NT2/D1 (cell line): ENCODE data around the gene TBL3.

Experiments used
- SUZ12 ChIP-seq: IDR thresholded peaks from 2 replicates; pipeline ENCODE4 v1.6.1; 2011; ENCODE audit not compliant: insufficient read length, insufficient read depth; ENCODE audit errors: extremely low read depth
- YY1 ChIP-seq: IDR thresholded peaks from 2 replicates; pipeline ENCODE4 v1.6.1; 2011; ENCODE audit not compliant: insufficient read length, insufficient read depth
- ZNF274 ChIP-seq: IDR thresholded peaks from 2 replicates; pipeline ENCODE4 v1.6.1; 2011; ENCODE audit warnings: mild to moderate bottlenecking, low read depth, low read length

GRCh38 chr16:2007081-2007836 is 35.4 kb downstream of the TBL3 start:
- TF ChIP-seq SUZ12 (no peak), ZNF274 (no peak), YY1 (no peak)
